Neural cell (in vitro differentiated cells): ENCODE measurements around the gene PTPRO.

Experiments used
- EP300 ChIP-seq: fragments of 450-650 bp; conservative IDR thresholded peaks from 2 replicates; pipeline ENCODE4 v1.6.1; 2014; ENCODE audit warnings: antibody characterized with exemption, mild to moderate bottlenecking, moderate library complexity; ENCODE audit not compliant: poor library complexity, severe bottlenecking
- EZH2 ChIP-seq: fragments of 200-600, 300-800 bp; shearing (Covaris generic), sonication (generic); IDR thresholded peaks from 2 replicates; pipeline ENCODE4 v1.6.1; 2014; ENCODE audit warnings: antibody characterized with exemption, low read length, borderline replicate concordance, mild to moderate bottlenecking; ENCODE audit not compliant: insufficient read depth, poor library complexity, severe bottlenecking
- MXI1 ChIP-seq: fragments of 450-650 bp; conservative IDR thresholded peaks from 2 replicates; pipeline ENCODE4 v1.6.1; 2014; ENCODE audit warnings: antibody characterized with exemption, mild to moderate bottlenecking; ENCODE audit not compliant: poor library complexity, severe bottlenecking
- POLR2AphosphoS5 ChIP-seq: IDR thresholded peaks from 2 replicates; pipeline ENCODE4 v1.6.1; 2012
- RAD21 ChIP-seq: fragments of 450-650 bp; conservative IDR thresholded peaks from 2 replicates; pipeline ENCODE4 v1.6.1; 2014; ENCODE audit warnings: antibody characterized with exemption, mild to moderate bottlenecking, moderate library complexity
- REST ChIP-seq: IDR thresholded peaks from 2 replicates; pipeline ENCODE4 v1.6.1; 2012; ENCODE audit warnings: borderline replicate concordance
- SMC3 ChIP-seq: fragments of 450-650 bp; conservative IDR thresholded peaks from 2 replicates; pipeline ENCODE4 v1.6.1; 2014; ENCODE audit warnings: antibody characterized with exemption, mild to moderate bottlenecking, moderate library complexity; ENCODE audit not compliant: poor library complexity
- TAF1 ChIP-seq: IDR thresholded peaks from 2 replicates; pipeline ENCODE4 v1.6.1; 2012; ENCODE audit warnings: low read depth
- TF ChIP-seq, protein P1 (sequence below): fragments of 450-650 bp; IDR thresholded peaks from 2 replicates; pipeline ENCODE4 v1.5.1; 2014; ENCODE audit warnings: antibody characterized with exemption, mild to moderate bottlenecking, moderate library complexity; ENCODE audit not compliant: poor library complexity, severe bottlenecking

DNA sequence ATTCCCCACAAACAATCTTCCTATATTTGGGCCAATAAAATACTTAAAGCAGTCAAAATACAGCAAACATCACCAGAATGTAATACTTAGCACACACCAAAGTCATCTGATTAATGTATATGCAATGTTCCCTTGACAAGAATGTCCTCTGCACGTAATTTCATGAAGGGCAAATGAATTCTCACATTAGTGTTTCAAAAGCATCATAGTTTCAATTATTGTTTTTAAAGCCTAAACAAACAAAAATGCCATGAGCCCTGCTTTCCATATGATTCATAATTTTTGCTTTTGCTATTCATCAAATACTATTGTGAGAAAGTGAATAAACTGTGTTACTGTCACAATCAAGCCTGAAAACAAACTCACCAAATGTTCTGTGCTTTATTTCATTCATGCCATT is 310.9 kb downstream of the PTPRO start:
- TF ChIP-seq EP300 (no peak), RAD21 (no peak), SMC3 (no peak), REST (no peak), TAF1 (no peak), POLR2AphosphoS5 (no peak), EZH2 (no peak), MXI1 (no peak)
- TF ChIP-seq, protein P1, sequence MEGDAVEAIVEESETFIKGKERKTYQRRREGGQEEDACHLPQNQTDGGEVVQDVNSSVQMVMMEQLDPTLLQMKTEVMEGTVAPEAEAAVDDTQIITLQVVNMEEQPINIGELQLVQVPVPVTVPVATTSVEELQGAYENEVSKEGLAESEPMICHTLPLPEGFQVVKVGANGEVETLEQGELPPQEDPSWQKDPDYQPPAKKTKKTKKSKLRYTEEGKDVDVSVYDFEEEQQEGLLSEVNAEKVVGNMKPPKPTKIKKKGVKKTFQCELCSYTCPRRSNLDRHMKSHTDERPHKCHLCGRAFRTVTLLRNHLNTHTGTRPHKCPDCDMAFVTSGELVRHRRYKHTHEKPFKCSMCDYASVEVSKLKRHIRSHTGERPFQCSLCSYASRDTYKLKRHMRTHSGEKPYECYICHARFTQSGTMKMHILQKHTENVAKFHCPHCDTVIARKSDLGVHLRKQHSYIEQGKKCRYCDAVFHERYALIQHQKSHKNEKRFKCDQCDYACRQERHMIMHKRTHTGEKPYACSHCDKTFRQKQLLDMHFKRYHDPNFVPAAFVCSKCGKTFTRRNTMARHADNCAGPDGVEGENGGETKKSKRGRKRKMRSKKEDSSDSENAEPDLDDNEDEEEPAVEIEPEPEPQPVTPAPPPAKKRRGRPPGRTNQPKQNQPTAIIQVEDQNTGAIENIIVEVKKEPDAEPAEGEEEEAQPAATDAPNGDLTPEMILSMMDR: no peak
